Hepatic stellate cell (primary cell): ENCODE data around the gene CHST15.
"Not testable (repeated sequence)": the region's sequence is repeated elsewhere in the genome, so short reads cannot be mapped to it uniquely, and the experiment has no call there.

Source experiments
- DNase-seq: peaks from one replicate; pipeline ENCODE4 v3.0.0; 2011; ENCODE audit warnings: low spot score

CHST15 gene

GRCh38 chr10:124124769-124125161 is 31.4 kb upstream of the CHST15 start:
- DNase-seq, result no peak

- no peak for DNase-seq
Measured at GRCh38 chr10:124124123-124124768, 30.8 kb upstream of the CHST15 start.

GRCh38 chr10:124123156-124123555 is 29.8 kb upstream of the CHST15 start:
- DNase-seq, result no peak

- DNase-seq, result no peak
Measured at GRCh38 chr10:124122211-124122610, 28.8 kb upstream of the CHST15 start.

- no peak for DNase-seq
Measured at GRCh38 chr10:124120410-124121061, 27.1 kb upstream of the CHST15 start.

GRCh38 chr10:124119946-124120345 is 26.5 kb upstream of the CHST15 start:
- DNase-seq, result no peak

GRCh38 chr10:124119216-124119615 is 25.8 kb upstream of the CHST15 start:
- DNase-seq, result no peak

GRCh38 chr10:124117833-124118232 is 24.4 kb upstream of the CHST15 start:
- no peak for DNase-seq

GRCh38 chr10:124117511-124117785 is 24.1 kb upstream of the CHST15 start:
- no peak for DNase-seq

- DNase-seq, result no peak
Measured at GRCh38 chr10:124116771-124117510, 23.5 kb upstream of the CHST15 start.

- DNase-seq, result no peak
Measured at GRCh38 chr10:124114696-124115095, 21.3 kb upstream of the CHST15 start.

- no peak for DNase-seq
Measured at GRCh38 chr10:124112891-124113580, 19.6 kb upstream of the CHST15 start.

GRCh38 chr10:124110882-124111281 is 17.5 kb upstream of the CHST15 start:
- no peak for DNase-seq

- no peak for DNase-seq
Measured at GRCh38 chr10:124109261-124109660, 15.9 kb upstream of the CHST15 start.

GRCh38 chr10:124107072-124107471 is 13.7 kb upstream of the CHST15 start:
- DNase-seq, result no peak

- no peak for DNase-seq
Measured at GRCh38 chr10:124106241-124106879, 13.0 kb upstream of the CHST15 start.

GRCh38 chr10:124105594-124105993 is 12.2 kb upstream of the CHST15 start:
- no peak for DNase-seq

- no peak for DNase-seq
Measured at GRCh38 chr10:124105045-124105444, 11.6 kb upstream of the CHST15 start.

GRCh38 chr10:124104011-124104627 is 10.7 kb upstream of the CHST15 start:
- DNase-seq, result no peak

GRCh38 chr10:124101351-124101750 is 8.0 kb upstream of the CHST15 start:
- no peak for DNase-seq

- DNase-seq, result not testable (repeated sequence)
Measured at GRCh38 chr10:124100651-124101050, 7.3 kb upstream of the CHST15 start.

- no peak for DNase-seq
Measured at GRCh38 chr10:124100124-124100523, 6.7 kb upstream of the CHST15 start.
